Osteocyte (in vitro differentiated cells): ENCODE data around the gene TLK2. TPM values are rescaled to one million over a fixed set of nuclear protein-coding genes. Genes with fewer than 3 reads are reported as not detected.
"Not testable (repeated sequence)": the region's sequence is repeated elsewhere in the genome, so short reads cannot be mapped to it uniquely, and the experiment has no call there.

ENCODE experiments used
- DNase-seq: peaks from one replicate; pipeline ENCODE4 v3.0.0; 2021; ENCODE audit warnings: mixed read lengths; ENCODE audit not compliant: unreplicated experiment; ENCODE audit errors: extremely low spot score
- H3K27ac Mint-ChIP-seq: one replicate; pipeline ENCODE4 v1.8.0; 2021; ENCODE audit warnings: mild to moderate bottlenecking, mixed read lengths; ENCODE audit not compliant: unreplicated experiment
- H3K27me3 Mint-ChIP-seq: one replicate; pipeline ENCODE4 v1.8.0; 2021; ENCODE audit warnings: mixed read lengths; ENCODE audit not compliant: unreplicated experiment
- H3K36me3 Mint-ChIP-seq: one replicate; pipeline ENCODE4 v1.8.0; 2021; ENCODE audit warnings: mixed read lengths; ENCODE audit not compliant: unreplicated experiment
- H3K4me1 Mint-ChIP-seq: one replicate; pipeline ENCODE4 v1.8.0; 2021; ENCODE audit warnings: mixed read lengths; ENCODE audit not compliant: unreplicated experiment
- H3K4me3 Mint-ChIP-seq: one replicate; pipeline ENCODE4 v1.8.0; 2021; ENCODE audit warnings: mild to moderate bottlenecking, moderate library complexity, mixed read lengths; ENCODE audit not compliant: unreplicated experiment
- H3K9me3 Mint-ChIP-seq: one replicate; pipeline ENCODE4 v1.8.0; 2021; ENCODE audit warnings: mixed read lengths; ENCODE audit not compliant: unreplicated experiment
- total RNA-seq: library from RNA; stranded (reverse); gene quantifications from 2 replicates; pipeline ENCODE4 v1.2.1, GENCODE V29; 2021
- TF ChIP-seq, protein P1 (sequence below): fragments of 200-600 bp; sonication (generic); IDR thresholded peaks from 2 replicates; pipeline ENCODE4 v1.5.0; 2021; ENCODE audit warnings: antibody characterized with exemption, mild to moderate bottlenecking, moderate library complexity

TLK2 gene
- total RNA-seq, 1 donor from 2014 or later: 51.9 TPM

DNA sequence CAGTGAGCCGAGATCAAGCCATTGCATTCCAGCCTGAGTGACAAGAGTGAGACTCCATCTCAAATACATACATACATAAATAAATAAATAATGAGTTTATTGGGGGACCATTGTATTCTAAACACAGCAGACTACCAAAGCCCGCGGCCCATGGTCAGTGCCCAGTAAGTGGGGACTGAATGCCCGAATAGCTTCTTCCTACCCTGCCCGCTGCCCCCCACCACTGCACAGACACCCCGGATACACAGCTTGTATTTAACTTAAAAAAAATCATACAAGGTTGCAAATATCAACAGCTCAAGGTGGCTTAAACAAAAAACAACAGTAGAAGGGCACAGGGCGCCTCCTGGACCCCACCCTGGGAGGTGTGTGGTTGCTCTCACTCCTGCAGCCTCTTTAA, 22.6 kb upstream of the TLK2 start:
- TF ChIP-seq, protein P1, sequence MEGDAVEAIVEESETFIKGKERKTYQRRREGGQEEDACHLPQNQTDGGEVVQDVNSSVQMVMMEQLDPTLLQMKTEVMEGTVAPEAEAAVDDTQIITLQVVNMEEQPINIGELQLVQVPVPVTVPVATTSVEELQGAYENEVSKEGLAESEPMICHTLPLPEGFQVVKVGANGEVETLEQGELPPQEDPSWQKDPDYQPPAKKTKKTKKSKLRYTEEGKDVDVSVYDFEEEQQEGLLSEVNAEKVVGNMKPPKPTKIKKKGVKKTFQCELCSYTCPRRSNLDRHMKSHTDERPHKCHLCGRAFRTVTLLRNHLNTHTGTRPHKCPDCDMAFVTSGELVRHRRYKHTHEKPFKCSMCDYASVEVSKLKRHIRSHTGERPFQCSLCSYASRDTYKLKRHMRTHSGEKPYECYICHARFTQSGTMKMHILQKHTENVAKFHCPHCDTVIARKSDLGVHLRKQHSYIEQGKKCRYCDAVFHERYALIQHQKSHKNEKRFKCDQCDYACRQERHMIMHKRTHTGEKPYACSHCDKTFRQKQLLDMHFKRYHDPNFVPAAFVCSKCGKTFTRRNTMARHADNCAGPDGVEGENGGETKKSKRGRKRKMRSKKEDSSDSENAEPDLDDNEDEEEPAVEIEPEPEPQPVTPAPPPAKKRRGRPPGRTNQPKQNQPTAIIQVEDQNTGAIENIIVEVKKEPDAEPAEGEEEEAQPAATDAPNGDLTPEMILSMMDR: no peak
- Mint-ChIP-seq H3K27me3 (peaks cover 2% of the 10 kb centered on the region), H3K4me1 (no peaks in the 10 kb centered on the region), H3K9me3 (no peaks in the 10 kb centered on the region), H3K36me3 (no peaks in the 10 kb centered on the region), H3K4me3 (no peak overlapping the region), H3K27ac (no peak overlapping the region)
- DNase-seq: no peak

DNA sequence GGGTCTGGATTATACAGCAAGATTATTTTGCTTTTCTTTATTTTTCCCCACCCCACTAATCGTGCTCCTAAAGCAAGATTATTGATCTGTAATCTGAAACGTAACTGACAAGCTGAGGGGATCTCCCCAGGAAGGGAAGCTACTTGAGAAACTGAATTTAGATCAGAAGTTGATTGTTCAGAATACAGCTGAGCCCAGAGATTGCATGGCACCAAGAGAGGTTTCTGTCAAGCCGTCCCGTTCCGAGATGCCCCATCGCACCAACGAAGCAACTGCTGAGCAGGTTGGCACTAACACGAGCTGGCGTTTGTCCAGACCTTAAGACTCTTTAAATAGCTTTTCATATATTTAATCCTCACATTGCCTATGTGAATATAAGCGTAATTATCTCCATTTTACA, 20.1 kb upstream of the TLK2 start:
- H3K9me3 Mint-ChIP-seq, H3K4me3 Mint-ChIP-seq, H3K4me1 Mint-ChIP-seq, DNase-seq, H3K27me3 Mint-ChIP-seq, H3K27ac Mint-ChIP-seq, H3K36me3 Mint-ChIP-seq: not testable (repeated sequence)

DNA sequence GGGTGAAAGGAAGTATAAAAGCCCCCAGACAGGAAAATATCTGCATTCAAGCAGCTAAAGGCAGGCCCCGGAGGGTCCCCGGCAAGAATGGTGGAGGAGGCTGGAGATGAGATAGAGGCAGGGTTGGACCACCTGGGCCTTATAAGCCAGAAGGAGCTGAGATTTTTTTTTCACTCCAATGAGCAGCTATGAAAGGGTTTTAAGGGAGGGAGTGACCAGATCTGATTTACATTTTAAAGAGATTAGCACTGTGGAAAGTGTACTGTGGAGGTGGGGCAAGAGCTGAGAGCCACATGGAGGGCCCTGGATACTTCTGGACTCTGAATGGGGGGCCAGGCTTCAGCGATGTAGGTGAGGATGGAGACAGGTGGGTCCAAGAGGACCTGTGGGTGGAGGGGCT, 14.2 kb upstream of the TLK2 start:
- not testable (repeated sequence) for H3K36me3 Mint-ChIP-seq, H3K27ac Mint-ChIP-seq, H3K9me3 Mint-ChIP-seq, H3K4me3 Mint-ChIP-seq, H3K4me1 Mint-ChIP-seq, H3K27me3 Mint-ChIP-seq, DNase-seq

DNA sequence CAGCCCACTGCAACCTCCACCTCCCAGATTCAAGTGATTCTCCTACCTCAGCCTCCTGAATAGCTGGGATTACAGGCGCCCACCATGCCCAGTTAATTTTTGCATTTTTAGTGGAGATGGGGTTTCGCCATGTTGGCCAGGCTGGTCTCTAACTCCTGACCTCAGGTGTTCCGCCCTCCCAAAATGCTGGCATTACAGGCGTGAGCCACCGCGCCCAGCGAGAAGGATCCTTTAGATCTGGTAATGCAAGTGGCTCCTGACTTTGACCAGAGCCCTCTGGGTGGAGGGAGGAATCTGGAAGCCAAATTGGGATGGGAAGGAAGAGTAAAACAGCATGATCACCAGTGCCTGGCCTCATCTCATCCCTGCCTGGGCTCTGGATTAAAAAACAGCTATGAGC, 13.4 kb upstream of the TLK2 start:
- H3K36me3 Mint-ChIP-seq, H3K4me3 Mint-ChIP-seq, H3K9me3 Mint-ChIP-seq, H3K27me3 Mint-ChIP-seq, H3K4me1 Mint-ChIP-seq, DNase-seq, H3K27ac Mint-ChIP-seq: not testable (repeated sequence)

DNA sequence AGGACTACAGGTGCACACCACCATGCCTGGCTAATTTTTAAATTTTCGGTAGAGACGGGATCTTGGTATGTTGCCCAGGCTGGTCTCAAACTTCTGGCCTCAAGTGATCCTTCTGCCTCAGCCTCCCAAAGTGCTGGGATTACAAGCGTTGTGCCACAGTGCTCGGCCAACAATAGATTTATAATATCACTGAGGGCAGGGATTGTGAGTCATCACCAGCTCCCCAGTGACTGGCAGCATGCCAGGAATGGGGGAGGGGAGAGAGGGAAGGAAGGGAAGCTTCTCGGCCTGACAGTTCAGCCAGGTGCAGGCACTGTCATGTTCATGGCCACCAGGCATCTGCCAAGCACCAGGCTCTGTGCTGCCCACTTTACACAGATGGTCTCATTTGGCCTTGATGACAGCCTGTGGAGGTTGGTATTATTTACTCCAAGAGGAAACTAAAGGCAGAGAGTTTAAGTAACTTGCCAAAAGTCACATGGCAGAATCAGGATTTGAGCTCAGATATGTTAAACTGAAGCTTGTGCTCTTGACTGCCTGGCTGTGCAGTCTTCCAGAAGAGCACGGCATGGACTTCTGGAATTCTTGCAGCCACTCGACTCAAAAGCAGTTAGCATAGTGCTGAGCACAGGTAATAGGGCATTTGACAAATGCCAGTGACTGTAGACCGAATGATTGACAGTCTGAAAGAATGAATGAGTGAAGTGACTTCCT, 7.8 kb upstream of the TLK2 start:
- H3K4me1 Mint-ChIP-seq: not testable (repeated sequence)

DNA sequence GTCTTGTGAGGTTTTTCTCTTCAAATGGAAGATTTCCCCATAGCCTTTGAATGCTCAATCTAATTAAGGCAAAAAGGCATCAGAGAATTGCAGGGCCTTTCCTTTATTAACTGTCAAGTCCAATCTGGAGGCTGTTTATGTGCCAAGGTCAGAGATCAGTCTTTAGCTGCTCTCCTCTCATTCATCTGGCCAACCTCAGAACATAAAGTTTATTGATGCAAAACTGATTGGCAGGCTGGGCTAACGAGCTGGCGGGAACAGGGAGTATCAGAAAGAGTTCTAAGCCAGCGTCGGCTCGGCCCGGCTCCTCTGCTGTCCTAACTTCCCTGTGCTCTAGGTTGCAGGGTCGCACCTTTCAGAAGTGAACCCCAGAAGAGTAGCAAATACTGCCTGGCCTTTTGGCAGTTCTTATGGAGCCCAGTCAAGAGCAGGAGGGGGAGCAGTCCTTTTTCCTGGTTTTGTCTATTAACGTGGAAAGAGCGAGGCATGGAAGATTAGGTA, 7.2 kb upstream of the TLK2 start:
- H3K4me1 Mint-ChIP-seq, H3K4me3 Mint-ChIP-seq: not testable (repeated sequence)

More for the DNA sequence above, 7.8 kb upstream of the TLK2 start:
- H3K36me3 Mint-ChIP-seq, H3K9me3 Mint-ChIP-seq, H3K27me3 Mint-ChIP-seq, H3K4me3 Mint-ChIP-seq: not testable (repeated sequence)
- H3K27ac Mint-ChIP-seq: peak overlapping the region; percentile 67
- DNase-seq: peak; percentile 89

DNA sequence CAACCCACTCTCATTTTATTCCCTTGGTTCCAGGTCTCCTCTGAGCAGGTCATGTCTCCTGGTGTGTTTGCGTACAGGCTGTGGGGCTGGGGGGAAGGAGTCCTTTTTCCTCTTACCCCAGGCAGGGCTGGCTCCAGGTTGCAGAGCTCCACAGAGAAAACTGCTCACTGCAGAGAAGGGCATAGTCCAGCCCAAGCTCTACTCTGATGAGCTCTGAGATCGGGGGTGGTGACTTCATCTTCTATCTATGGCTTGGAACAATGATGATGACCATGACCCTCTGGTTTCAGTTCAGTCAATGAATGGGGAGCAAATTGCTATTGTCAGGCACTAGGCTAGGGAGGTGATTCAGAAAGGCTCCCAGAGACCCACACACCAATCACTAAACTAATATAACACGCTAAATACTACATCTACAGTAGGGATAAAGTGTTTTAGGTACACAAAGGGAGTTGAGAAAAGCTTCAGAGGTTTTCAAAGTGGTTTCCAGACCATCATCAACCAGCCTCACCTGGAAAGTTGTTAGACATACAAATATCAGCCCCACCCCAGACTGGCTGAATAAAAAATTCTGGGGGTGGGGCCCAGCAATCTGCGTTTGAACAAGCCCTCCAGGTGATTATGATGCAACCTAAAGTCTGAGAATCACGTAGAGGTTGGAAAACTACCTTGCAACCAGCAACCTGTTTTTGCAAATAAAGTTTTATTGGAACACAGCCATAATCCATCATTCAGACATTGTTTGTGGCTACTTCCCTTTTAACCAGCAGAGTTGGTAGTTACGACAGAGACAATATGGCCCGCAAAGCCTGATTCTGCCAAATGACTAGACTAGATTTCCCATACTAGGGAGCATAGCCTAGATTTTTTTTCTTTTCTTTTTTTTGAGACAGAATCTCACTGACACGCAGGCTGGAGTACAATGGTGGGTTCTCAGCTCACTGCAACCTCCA, 5.3 kb upstream of the TLK2 start:
- not testable (repeated sequence) for DNase-seq

More for the DNA sequence above, 7.2 kb upstream of the TLK2 start:
- not testable (repeated sequence) for H3K36me3 Mint-ChIP-seq, H3K27me3 Mint-ChIP-seq, H3K9me3 Mint-ChIP-seq, DNase-seq
- peak overlapping the region; percentile 57 for H3K27ac Mint-ChIP-seq

DNA sequence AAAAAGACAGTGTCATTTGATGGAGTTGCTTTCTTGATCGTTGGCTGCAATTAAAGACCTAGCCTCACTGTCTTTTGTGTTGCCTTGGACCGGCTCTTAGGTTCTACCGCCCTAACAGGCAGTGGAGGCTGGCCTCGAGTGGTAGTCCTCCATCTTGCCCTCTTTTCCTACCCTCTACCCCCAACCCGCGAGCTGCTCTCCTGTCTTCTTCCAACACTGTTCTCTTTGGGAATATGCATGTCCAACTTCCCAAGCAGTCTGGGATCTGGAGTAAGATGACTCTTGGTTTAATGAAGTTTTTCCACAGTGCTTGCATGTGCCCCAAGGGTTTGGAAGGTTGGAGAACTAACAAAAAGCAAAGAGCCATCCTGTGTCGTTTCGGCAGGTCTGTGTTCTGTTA, 1.5 kb upstream of the TLK2 start:
- not testable (repeated sequence) for H3K27me3 Mint-ChIP-seq, H3K9me3 Mint-ChIP-seq, DNase-seq, H3K36me3 Mint-ChIP-seq
- peak overlapping the region; percentile 81 for H3K27ac Mint-ChIP-seq
- H3K4me3 Mint-ChIP-seq: peak overlapping the region; percentile 74
- H3K4me1 Mint-ChIP-seq: peaks cover 22% of the 10 kb centered on the region

More for the DNA sequence above, 5.3 kb upstream of the TLK2 start:
- not testable (repeated sequence) for H3K4me3 Mint-ChIP-seq, H3K9me3 Mint-ChIP-seq, H3K27me3 Mint-ChIP-seq, H3K36me3 Mint-ChIP-seq
- peak overlapping the region; percentile 15 for H3K27ac Mint-ChIP-seq
- peaks cover 16% of the 10 kb centered on the region for H3K4me1 Mint-ChIP-seq

DNA sequence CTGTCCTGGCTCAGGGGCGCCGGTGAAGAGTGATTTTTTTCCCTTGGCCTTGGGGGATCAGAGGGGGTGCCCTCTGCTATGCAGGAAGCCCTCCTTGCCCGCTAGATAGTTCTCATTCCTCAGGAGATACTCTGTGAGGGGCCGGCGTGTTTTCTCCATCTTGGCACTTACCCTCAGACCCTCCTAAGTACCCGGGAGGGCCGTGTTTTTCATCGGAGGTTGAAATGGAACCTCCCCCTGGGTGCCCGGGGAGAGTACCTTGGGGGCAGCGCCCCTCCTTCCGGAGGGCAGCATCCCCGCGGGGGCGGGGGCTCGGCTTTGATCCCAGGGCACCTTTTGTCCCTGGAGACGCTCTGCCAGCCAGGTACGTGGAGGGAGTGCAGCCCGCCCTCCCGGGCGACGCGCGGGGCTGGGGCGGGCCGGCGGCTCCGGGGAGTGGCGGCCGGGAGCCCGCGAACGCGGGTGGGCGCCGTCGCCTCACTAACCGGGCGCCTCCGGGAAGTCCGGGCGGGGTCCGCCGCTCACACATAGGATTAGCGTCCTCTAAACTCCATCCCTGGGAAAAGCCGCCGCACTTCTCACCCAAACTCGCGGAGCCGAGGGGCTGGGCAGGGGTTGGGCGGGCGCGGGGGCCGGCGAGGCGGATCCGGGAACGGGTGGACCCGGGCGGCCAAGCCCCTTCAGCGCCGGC, 762 bp upstream of the TLK2 start:
- H3K4me3 Mint-ChIP-seq: peak overlapping the region; percentile 74
- not testable (repeated sequence) for H3K9me3 Mint-ChIP-seq, DNase-seq, H3K27me3 Mint-ChIP-seq, H3K36me3 Mint-ChIP-seq
- peaks cover 23% of the 10 kb centered on the region for H3K4me1 Mint-ChIP-seq
- H3K27ac Mint-ChIP-seq: peak overlapping the region; percentile 81

DNA sequence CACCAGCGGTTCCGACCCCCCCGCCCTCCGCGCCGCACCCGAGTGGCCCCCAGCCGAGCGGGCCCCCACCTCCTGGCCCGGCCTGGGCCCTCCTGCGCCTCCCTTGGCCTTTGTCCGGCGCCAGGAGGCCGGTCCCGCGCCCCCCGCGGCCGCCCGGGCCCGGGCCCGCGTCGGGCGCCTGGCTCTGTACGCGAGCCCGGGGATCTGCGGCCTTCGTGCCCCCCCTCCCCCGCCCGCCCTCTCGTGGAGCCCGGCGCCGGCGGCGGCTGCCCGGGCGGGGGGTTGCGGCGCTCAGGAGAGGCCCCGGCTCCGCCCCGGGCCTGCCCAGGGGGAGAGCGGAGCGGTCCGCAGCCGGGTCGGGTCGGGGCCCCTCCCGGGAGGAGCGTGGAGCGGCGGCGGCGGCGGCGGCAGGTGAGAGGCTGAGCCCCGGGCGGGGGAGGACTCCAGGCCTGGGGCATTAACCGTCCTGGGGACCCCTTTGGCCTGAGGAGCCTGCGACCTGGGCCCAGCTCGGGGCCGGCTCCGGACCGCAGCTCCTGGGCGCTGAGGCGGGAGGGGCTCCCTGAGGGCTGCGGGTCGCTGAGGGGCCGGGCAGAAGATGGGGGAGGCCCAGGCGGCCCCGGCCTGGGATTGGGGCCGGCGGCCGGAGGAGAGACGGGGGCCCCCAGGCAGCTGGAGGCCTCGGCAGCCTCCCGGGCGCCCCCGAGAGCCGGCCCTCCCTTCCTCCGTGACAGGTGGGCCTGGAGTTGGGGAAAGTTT, 434 bp downstream of the TLK2 start:
- DNase-seq: peak; percentile 83
- H3K27me3 Mint-ChIP-seq, H3K9me3 Mint-ChIP-seq, H3K36me3 Mint-ChIP-seq: not testable (repeated sequence)
- Mint-ChIP-seq H3K4me1 (peaks cover 23% of the 10 kb centered on the region), H3K4me3 (peak overlapping the region; percentile 88), H3K27ac (peak overlapping the region; percentile 93)
